Stimulated activated naive CD8-positive, alpha-beta T cell treated with anti-CD3 and anti-CD28 coated beads, Interleukin-15, Interleukin-2, amounts not matched to agents 100 U/mL and 50 U/mL, for 24 hours (primary cell): Measurements from ENCODE around the gene H2BK1.

Source experiments
- ATAC-seq: fragments of 150-1000 bp; cut with Tn5 transposase; one replicate; pipeline ENCODE4 v1.10.0; 2021
- DNase-seq: peaks from one replicate; pipeline ENCODE4 v3.0.0; 2021

Gene H2BK1

GRCh38 chr7:151245360-151246101 lies 35.2 kb upstream of the H2BK1 start:
- peak; percentile 79 for DNase-seq
- peak; percentile 70 for ATAC-seq

- DNase-seq (no peak), ATAC-seq (no peak)
Measured at GRCh38 chr7:151244841-151245346, 34.6 kb upstream of the H2BK1 start.

- ATAC-seq (peak; percentile 11), DNase-seq (peak; percentile 76)
Measured at GRCh38 chr7:151244196-151244840, 34.0 kb upstream of the H2BK1 start.

- ATAC-seq (peak; percentile 9), DNase-seq (no peak)
Measured at GRCh38 chr7:151243408-151244195, 33.3 kb upstream of the H2BK1 start.

- DNase-seq (no peak), ATAC-seq (no peak)
Measured at GRCh38 chr7:151243045-151243349, 32.7 kb upstream of the H2BK1 start.

GRCh38 chr7:151242159-151243044 lies 32.1 kb upstream of the H2BK1 start:
- no peak for ATAC-seq

GRCh38 chr7:151241755-151242096 lies 31.4 kb upstream of the H2BK1 start:
- no peak for ATAC-seq
- no peak for DNase-seq

More at GRCh38 chr7:151242159-151243044, 32.1 kb upstream of the H2BK1 start:
- DNase-seq = no peak

- no peak for DNase-seq
- ATAC-seq = no peak
Measured at GRCh38 chr7:151240942-151241754, 30.9 kb upstream of the H2BK1 start.

GRCh38 chr7:151240536-151240935 lies 30.2 kb upstream of the H2BK1 start:
- ATAC-seq (no peak), DNase-seq (no peak)

GRCh38 chr7:151239837-151240459 lies 29.7 kb upstream of the H2BK1 start:
- DNase-seq = no peak
- ATAC-seq = no peak

GRCh38 chr7:151238924-151239836 lies 28.9 kb upstream of the H2BK1 start:
- no peak for DNase-seq
- no peak for ATAC-seq

GRCh38 chr7:151238190-151238810 lies 28.0 kb upstream of the H2BK1 start:
- DNase-seq = no peak
- ATAC-seq = no peak

- DNase-seq = no peak
Measured at GRCh38 chr7:151237244-151238189, 27.2 kb upstream of the H2BK1 start.

GRCh38 chr7:151236406-151236805 lies 26.1 kb upstream of the H2BK1 start:
- ATAC-seq = no peak
- DNase-seq = no peak

More at GRCh38 chr7:151237244-151238189, 27.2 kb upstream of the H2BK1 start:
- no peak for ATAC-seq

- DNase-seq (no peak), ATAC-seq (no peak)
Measured at GRCh38 chr7:151235091-151235787, 25.0 kb upstream of the H2BK1 start.

GRCh38 chr7:151233804-151234203 lies 23.5 kb upstream of the H2BK1 start:
- no peak for ATAC-seq

More at GRCh38 chr7:151233804-151234203, 23.5 kb upstream of the H2BK1 start:
- no peak for DNase-seq
